Fibroblast of mammary gland (primary cell): ENCODE measurements around the gene ARL3.
A peak's percentile ranks its signal among the peaks of the same experiment; 100 is the strongest.

Experiments used
- DNase-seq: peaks from one replicate; pipeline ENCODE4 v3.0.0-alpha.2; 2010; ENCODE audit warnings: low read depth
- H3K4me3 ChIP-seq: 2 replicates; pipeline ENCODE4 v1.5.1; 2011; ENCODE audit warnings: low read depth, mild to moderate bottlenecking, low read length, moderate library complexity; ENCODE audit not compliant: control insufficient read depth
- TF ChIP-seq, protein P1 (sequence below): conservative IDR thresholded peaks from 2 replicates; pipeline ENCODE4 v1.5.1; 2011; ENCODE audit warnings: low read depth, low read length, inconsistent platforms; ENCODE audit not compliant: control insufficient read depth, insufficient read depth

The ARL3 gene

GRCh38 chr10:102644646-102645387, 69.4 kb downstream of the ARL3 start:
- TF ChIP-seq, protein P1, sequence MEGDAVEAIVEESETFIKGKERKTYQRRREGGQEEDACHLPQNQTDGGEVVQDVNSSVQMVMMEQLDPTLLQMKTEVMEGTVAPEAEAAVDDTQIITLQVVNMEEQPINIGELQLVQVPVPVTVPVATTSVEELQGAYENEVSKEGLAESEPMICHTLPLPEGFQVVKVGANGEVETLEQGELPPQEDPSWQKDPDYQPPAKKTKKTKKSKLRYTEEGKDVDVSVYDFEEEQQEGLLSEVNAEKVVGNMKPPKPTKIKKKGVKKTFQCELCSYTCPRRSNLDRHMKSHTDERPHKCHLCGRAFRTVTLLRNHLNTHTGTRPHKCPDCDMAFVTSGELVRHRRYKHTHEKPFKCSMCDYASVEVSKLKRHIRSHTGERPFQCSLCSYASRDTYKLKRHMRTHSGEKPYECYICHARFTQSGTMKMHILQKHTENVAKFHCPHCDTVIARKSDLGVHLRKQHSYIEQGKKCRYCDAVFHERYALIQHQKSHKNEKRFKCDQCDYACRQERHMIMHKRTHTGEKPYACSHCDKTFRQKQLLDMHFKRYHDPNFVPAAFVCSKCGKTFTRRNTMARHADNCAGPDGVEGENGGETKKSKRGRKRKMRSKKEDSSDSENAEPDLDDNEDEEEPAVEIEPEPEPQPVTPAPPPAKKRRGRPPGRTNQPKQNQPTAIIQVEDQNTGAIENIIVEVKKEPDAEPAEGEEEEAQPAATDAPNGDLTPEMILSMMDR = no peak
- peak; percentile 62 for DNase-seq
- H3K4me3 ChIP-seq = peak overlapping the region; percentile 91

DNA sequence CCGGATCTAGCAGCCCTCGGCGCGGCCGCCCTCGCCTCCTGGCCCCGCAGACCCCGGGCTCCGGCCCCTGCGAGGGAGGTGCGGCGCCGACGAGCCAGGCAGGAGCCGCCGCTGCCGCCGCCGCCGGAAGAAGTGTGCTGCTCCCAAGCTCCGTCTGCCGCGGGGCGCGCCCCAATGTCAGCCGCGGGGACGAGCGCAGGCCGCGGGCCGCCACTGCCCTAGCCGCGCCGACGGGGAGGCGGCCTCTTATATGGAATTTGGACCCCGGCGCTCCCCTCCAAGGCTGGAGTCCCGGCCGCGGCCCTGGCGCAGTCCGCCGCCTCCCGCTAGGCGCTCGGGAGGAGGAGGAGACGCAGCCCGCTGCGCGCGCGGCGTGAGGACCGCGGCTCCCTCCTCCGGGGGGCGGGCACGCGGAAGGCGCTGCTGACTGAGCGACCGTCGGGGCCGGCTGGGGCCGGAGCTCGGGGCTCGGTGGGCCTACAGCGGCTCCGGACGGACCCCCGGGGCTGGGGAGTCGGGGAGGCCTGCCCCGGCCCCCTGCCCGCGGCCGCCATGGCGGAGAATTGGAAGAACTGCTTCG, 70.0 kb downstream of the ARL3 start, which contains the start of gene TRIM8:
Gene TRIM8 (plus strand): TSS at position 414 of the 580 bp plus-strand sequence. CDS start 139 bp downstream, at position 553.
- TF ChIP-seq, protein P1 = no peak
- H3K4me3 ChIP-seq = peak within 1 kb of the TSS; percentile 91
- DNase-seq = peak; percentile 31

GRCh38 chr10:102643336-102644065, 70.7 kb downstream of the ARL3 start:
- H3K4me3 ChIP-seq = peak overlapping the region; percentile 91
- DNase-seq = peak; percentile 69
- TF ChIP-seq, protein P1 = no peak

GRCh38 chr10:102642736-102643335, 71.4 kb downstream of the ARL3 start:
- peak; percentile 62 for DNase-seq
- TF ChIP-seq, protein P1 = no peak
- peak overlapping the region; percentile 91 for H3K4me3 ChIP-seq

- DNase-seq = peak; percentile 94
- peak overlapping the region; percentile 91 for H3K4me3 ChIP-seq
- TF ChIP-seq, protein P1 = no peak
Observed at GRCh38 chr10:102641880-102642735, 72.1 kb downstream of the ARL3 start.
